Activated CD4-positive, alpha-beta T cell treated with anti-CD3 and anti-CD28 coated beads, Interleukin-2, amount 50 U/mL, for 48 hours (primary cell): Measurements from ENCODE around the gene ANKRD6.
A peak's percentile ranks its signal among the peaks of the same experiment; 100 is the strongest.

Experiments used
- DNase-seq, 2 experiments: peaks; one replicate each; pipeline ENCODE4 v3.0.0-alpha.2; 2020

Gene ANKRD6

GRCh38 chr6:89475634-89476033 is 42.7 kb downstream of the ANKRD6 start:
- peak in 1 of 2 experiments; percentile 9 for DNase-seq

- no peak for DNase-seq
Observed at GRCh38 chr6:89479897-89480296, 46.9 kb downstream of the ANKRD6 start.

- DNase-seq: no peak
Observed at GRCh38 chr6:89481695-89482094, 48.7 kb downstream of the ANKRD6 start.

GRCh38 chr6:89482126-89482525 is 49.2 kb downstream of the ANKRD6 start:
- no peak for DNase-seq

GRCh38 chr6:89483111-89483720 is 50.3 kb downstream of the ANKRD6 start:
- no peak for DNase-seq

GRCh38 chr6:89485320-89485719 is 52.4 kb downstream of the ANKRD6 start:
- DNase-seq: no peak

GRCh38 chr6:89487864-89488263 is 54.9 kb downstream of the ANKRD6 start:
- DNase-seq: no peak

- DNase-seq: no peak
Observed at GRCh38 chr6:89488438-89488837, 55.5 kb downstream of the ANKRD6 start.

- DNase-seq: no peak
Observed at GRCh38 chr6:89489078-89489477, 56.1 kb downstream of the ANKRD6 start.

GRCh38 chr6:89492025-89492640 is 59.2 kb downstream of the ANKRD6 start:
- no peak for DNase-seq

- no peak for DNase-seq
Observed at GRCh38 chr6:89494131-89494793, 61.3 kb downstream of the ANKRD6 start.

- no peak for DNase-seq
Observed at GRCh38 chr6:89495961-89496535, 63.1 kb downstream of the ANKRD6 start.

GRCh38 chr6:89500611-89501010 is 67.7 kb downstream of the ANKRD6 start:
- no peak for DNase-seq

- no peak for DNase-seq
Observed at GRCh38 chr6:89501222-89501621, 68.3 kb downstream of the ANKRD6 start.

- DNase-seq: no peak
Observed at GRCh38 chr6:89501753-89502152, 68.8 kb downstream of the ANKRD6 start.

- DNase-seq: no peak
Observed at GRCh38 chr6:89503641-89504040, 70.7 kb downstream of the ANKRD6 start.

GRCh38 chr6:89505847-89506246 is 72.9 kb downstream of the ANKRD6 start:
- no peak for DNase-seq

- no peak for DNase-seq
Observed at GRCh38 chr6:89506716-89507617, 74.0 kb downstream of the ANKRD6 start.

- DNase-seq: no peak
Observed at GRCh38 chr6:89508755-89509563, 76.0 kb downstream of the ANKRD6 start.

- DNase-seq: no peak
Observed at GRCh38 chr6:89509777-89510281, 76.9 kb downstream of the ANKRD6 start.

- no peak for DNase-seq
Observed at GRCh38 chr6:89510393-89510792, 77.4 kb downstream of the ANKRD6 start.
